GM06990 (cell line): ENCODE results near the gene FAM200C.
A peak's percentile ranks its signal among the peaks of the same experiment; 100 is the strongest.

Source experiments
- DNase-seq: peaks from one replicate; pipeline ENCODE4 v3.0.0-alpha.2; 2011; ENCODE audit not compliant: insufficient read length; ENCODE audit errors: extremely low read depth
- H3K27me3 ChIP-seq: replicated peaks from 2 replicates; pipeline ENCODE4 v1.6.0; 2011; ENCODE audit warnings: low read length; ENCODE audit not compliant: control insufficient read depth, insufficient read depth
- H3K36me3 ChIP-seq: 2 replicates; pipeline ENCODE4 v1.5.1; 2011; ENCODE audit warnings: low read length; ENCODE audit not compliant: control insufficient read depth, insufficient read depth
- H3K4me3 ChIP-seq: replicated peaks from 2 replicates; pipeline ENCODE4 v1.5.1; 2011; ENCODE audit warnings: low read depth, mild to moderate bottlenecking, control low read depth, low read length
- TF ChIP-seq, protein P1 (sequence below): IDR thresholded peaks from 2 replicates; pipeline ENCODE4 v1.5.1; 2011; ENCODE audit warnings: low read length, control low read depth, mild to moderate bottlenecking, inconsistent platforms; ENCODE audit not compliant: insufficient read depth, poor library complexity, severe bottlenecking

The FAM200C gene

DNA sequence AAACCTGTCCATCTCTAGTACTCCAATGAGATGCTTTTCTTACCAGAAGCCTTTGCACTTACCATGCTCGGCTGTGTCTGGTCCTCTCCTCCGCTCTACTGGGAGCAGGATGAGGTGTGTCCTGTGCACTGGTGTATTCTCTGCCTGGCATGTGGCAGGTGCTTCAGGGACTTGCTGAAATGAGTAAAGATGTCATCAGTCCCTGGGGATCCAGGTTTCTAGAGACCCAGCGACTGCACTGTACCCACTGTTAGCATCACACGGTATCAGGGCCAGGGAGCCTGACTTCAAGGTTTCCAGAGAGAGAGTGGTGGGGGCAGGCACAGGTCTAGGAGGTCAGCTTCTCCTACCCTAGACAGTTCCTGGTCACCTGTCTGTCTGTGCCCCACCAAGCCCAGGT lies 32.3 kb upstream of the FAM200C start:
- no peaks in the 10 kb centered on the region for H3K27me3 ChIP-seq
- no peak for DNase-seq
- H3K36me3 ChIP-seq: peaks cover 4% of the 10 kb centered on the region
- TF ChIP-seq, protein P1, sequence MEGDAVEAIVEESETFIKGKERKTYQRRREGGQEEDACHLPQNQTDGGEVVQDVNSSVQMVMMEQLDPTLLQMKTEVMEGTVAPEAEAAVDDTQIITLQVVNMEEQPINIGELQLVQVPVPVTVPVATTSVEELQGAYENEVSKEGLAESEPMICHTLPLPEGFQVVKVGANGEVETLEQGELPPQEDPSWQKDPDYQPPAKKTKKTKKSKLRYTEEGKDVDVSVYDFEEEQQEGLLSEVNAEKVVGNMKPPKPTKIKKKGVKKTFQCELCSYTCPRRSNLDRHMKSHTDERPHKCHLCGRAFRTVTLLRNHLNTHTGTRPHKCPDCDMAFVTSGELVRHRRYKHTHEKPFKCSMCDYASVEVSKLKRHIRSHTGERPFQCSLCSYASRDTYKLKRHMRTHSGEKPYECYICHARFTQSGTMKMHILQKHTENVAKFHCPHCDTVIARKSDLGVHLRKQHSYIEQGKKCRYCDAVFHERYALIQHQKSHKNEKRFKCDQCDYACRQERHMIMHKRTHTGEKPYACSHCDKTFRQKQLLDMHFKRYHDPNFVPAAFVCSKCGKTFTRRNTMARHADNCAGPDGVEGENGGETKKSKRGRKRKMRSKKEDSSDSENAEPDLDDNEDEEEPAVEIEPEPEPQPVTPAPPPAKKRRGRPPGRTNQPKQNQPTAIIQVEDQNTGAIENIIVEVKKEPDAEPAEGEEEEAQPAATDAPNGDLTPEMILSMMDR: no peak
- H3K4me3 ChIP-seq: no peak overlapping the region

DNA sequence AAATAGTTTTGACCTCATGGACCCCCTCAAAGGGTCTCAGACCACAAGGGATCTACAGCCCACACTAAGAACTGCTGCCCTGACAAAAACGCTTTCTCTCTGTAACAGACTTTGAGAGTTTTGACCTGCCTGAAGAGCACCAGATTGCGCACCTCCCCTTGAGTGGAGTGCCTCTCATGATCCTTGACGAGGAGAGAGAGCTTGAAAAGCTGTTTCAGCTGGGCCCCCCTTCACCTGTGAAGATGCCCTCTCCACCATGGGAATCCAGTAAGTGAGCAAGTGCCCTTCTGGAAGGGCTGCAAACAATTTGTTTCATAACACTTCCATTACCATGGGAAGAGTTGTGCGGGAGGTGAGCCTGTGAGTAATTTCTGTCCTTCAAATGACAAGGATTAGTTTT lies 27.8 kb upstream of the FAM200C start:
- Histone ChIP-seq H3K4me3 (no peak overlapping the region), H3K27me3 (no peaks in the 10 kb centered on the region), H3K36me3 (peaks cover 4% of the 10 kb centered on the region)
- TF ChIP-seq, protein P1: no peak
- no peak for DNase-seq

DNA sequence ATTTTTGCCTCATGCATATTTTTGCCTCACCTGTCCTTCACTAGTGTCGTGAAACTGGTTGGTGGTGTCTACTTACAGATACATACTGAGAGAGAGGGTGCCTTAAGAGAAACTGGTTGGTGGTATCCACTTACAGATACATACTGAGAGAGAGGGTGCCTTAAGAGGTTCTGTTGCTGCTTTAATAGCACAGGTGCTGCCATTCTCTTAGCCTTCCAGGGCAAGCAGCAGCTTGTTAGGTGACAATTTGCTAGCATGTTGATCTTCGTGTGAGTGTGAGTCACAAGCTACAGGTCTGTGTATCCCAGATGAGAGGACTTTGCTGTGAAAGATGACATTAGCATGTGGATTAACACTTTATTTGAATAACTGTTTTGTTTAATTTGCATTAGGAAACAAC lies 23.2 kb upstream of the FAM200C start:
- peak overlapping the region; percentile 87 for H3K4me3 ChIP-seq
- TF ChIP-seq, protein P1: no peak
- DNase-seq: no peak
- H3K27me3 ChIP-seq: no peaks in the 10 kb centered on the region
- peaks cover 3% of the 10 kb centered on the region; the same call in 1 of the 2 replicates for H3K36me3 ChIP-seq

DNA sequence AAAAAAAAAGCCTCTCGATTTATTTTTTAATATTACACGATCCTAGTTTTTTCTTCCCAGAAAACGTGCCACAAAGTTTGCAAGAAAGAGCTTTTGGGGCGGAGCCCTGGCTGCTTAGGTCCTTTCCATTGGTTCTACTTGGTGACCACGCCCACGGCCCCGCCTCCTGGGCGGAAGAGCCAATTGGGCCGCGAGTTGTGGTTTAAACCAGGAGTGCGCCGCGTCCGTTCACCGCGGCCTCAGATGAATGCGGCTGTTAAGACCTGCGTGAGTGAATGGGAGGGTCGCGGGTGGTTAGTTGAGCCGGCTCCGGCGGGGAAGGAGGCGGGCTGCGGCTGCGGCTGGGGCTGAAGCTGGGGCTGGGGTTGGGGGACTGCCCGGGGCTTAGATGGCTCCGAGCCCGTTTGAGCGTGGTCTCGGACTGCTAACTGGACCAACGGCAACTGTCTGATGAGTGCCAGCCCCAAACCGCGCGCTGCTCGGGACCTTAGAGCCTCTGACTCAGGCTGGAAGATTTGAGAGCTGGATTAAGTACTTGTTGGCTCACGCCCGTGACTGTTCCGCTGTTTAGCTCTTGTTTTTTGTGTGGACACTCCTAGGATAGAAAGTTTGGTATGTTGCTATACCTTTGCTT lies 21.9 kb upstream of the FAM200C start, which contains the start of gene PTTG1:
Gene PTTG1 (plus strand): TSS at position 231 of the 634 bp plus-strand sequence. CDS start 458 bp downstream, outside the sequence.
- TF ChIP-seq, protein P1: no peak
- peak; percentile 95 for DNase-seq
- H3K4me3 ChIP-seq: peak within 1 kb of the TSS; percentile 87
- no peaks in the 10 kb centered on the region for H3K36me3 ChIP-seq
- H3K27me3 ChIP-seq: no peaks in the 10 kb centered on the region

DNA sequence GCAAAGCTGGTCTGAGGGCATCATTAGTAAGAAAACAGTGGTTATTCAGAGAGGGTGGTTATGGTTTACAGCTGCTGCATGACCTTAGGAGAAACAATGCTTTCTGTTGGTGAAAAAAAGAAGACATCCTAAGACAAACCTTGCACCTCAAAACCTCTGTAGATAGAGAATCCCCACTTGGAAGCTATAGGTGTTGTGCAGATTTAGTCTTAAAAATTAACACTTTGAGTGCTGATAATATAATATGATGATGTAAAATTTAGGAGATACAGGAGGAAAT lies 20.4 kb upstream of the FAM200C start:
- no peak for DNase-seq
- no peak overlapping the region for H3K4me3 ChIP-seq

More for the DNA sequence above, 20.4 kb upstream of the FAM200C start:
- no peaks in the 10 kb centered on the region for H3K27me3 ChIP-seq
- TF ChIP-seq, protein P1: no peak
- no peaks in the 10 kb centered on the region for H3K36me3 ChIP-seq
